GM18508 (cell line): ENCODE data around the gene FMNL2.

Experiments used
- ATAC-seq: cut with Tn5 transposase; IDR thresholded peaks from one replicate; pipeline ENCODE4 v1.9.1; 2021; ENCODE audit warnings: moderate number of reproducible peaks; ENCODE audit not compliant: insufficient read depth, unreplicated experiment

FMNL2 gene

DNA sequence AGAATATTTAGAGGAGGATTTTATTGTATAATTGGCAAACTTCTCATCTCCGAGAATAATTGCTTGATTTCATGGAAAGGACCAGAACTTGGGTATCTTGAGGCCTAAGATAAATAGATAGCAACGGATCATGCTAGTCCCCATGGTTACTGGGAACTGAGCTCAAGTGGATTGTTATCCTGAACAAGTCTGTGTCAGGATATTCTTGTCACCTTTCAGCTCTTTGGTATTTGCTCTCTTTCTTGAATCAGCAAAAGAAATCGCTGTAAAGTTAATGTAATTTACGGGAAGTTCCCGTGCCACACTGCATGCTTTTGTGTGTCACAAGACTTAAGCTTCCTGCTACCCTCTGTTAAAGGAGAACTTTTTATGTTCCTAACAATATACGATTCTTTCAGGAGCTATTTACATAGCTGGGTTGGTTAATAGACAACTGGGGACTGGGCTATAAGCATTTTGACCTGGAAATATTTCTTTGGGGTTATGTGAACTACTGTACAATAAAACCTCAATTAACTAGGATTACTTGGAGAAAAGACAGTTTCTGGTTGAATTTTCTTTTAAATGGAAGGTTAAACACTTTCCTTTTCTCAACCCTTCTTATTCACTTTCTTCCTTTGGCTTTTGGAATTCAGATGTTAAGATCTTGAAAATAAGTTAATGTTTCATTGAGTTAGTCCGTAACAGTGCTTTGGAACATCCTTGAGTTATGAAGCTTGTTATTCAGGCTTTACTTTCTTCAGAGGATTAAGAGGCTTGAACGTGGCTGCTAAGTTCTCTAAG, 151.2 kb downstream of the FMNL2 start:
- no peak for ATAC-seq

DNA sequence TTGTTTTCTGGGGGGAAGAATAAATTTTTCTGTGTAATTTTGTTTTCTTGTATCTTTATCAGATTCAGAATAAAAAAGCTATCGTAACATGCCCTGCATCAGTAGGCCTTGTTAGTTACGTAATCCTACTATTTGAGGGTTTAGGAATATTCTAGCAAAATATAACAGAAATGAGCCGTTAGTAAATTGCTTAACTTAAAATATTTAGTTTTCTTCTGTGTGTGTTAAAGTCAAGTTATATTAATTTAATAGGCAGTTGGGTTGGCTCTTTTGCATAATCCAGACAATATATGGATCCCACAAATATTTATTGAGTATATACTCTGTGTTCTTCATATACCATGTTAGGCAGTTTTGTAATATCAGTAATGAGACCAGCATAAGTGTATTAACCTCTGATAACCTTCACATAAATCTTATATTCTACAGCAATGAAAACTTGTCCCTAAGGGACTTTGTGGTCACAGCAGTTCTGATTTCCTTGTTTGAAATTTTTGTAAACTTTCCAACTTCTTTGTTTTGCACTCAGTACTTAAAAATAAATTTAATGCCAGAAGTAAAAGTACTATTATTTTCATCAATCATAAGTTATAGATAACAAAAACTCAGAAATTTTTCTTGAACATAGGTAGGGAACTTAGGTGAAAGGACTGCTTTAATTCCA, 151.9 kb downstream of the FMNL2 start:
- ATAC-seq, result no peak

DNA sequence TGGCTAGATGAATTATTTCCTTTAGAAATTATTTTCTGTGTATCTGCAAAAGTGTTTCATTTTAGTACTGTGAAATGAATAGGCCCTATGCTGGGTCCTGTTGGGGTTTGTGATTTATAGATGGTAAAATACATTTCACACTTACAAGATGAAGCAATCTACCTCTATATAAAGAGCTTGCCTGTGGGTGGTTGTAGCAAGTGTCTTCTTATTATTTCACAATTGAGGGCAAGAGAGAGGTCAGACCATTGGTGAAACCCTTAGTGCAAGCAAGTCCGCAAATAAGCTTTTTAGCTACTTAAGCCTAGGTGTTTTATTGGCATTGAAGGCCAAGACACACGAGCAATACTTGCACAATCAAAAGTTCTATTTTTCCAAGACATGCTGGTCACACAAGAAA, 153.1 kb downstream of the FMNL2 start:
- ATAC-seq, result no peak

DNA sequence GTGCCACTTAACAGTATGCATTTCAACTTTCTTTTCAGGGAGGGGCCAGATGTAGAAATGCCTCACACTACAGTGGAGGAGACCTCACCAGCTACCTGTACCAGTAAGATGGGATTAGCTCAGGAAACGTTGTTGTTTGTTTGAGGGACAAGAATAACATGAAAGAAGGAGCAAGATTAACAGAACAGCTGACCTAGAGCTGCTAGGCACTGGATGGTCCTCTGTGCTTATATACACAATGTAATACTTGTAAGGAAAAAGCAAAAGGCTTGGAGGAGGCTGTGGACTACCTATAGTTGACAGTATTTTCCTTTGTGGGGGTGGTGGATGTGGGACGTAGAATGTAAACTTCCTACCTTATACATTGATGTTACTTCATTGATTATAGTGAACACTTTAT, 154.4 kb downstream of the FMNL2 start:
- ATAC-seq, result no peak

DNA sequence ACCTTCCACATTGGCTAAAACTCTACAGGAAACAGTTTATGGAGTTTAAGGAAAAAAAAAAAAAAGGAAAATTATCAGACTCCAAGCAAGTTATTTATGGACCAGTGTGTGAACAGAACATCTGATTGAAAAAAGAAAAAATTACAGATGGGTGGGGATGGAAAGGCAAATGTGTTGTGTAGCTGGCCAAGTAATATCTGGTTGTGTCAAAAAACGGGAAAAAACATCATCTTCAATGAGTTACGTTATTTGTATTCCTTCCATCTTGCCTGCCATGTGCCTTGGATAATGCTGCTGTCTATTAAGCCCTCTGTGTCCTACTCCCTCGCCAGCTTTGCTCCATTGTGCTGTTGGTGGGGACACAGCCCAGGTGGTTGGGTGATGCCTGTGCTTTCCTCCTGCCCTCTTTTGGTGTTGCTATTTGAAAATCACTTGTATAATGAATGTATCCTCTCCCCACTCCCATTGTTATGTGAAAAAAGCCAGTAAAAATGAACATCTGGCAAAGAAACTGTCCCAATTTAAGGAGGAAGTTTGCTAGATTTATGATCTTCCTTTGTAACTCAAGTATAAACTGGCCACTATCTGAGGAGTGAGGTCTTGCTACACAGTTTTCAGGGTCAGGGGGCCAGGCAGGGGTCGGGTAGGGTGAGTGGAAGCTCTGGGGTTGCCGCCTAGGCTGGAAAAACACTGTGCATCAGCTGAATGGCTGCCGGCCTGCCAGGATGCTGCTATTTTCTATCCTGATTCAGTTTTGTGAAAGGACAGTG, 155.9 kb downstream of the FMNL2 start:
- no peak for ATAC-seq

DNA sequence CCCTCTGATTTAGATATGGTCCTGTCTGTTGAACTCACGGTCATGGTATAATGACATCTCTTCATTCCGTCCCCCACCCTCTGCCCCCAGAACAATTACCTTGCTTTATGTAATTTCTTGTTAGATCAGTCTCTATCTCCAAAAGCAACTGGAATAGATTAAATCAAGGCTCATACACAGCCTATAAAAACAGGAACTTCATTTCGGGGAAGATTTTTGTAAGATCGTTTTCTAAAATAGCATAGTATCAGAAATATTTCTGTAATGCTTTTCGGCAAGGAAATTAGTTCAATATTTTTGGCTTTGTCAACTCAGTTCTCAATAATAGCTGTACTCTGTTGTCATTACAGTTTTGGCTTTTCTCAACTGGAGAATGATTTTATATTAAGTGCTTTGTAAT, 157.2 kb downstream of the FMNL2 start:
- no peak for ATAC-seq

DNA sequence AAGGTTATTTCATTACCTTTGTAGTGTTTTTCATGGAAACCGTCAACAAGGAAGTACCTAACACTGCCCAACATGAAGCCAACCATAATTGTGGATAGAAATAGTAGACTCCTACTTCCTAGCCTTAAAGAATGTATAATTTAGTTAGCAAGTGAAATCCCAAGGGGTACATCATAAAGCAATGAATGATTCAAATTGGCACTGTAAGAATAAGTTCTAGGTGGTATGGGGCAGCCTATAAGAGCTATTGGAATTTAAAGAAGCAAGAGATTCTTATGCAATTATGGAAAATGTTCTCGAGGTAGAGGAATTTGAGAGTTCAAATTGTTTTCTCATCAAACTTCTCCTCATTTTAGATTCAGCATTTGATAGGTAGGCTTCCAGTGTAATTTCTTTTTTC, 157.9 kb downstream of the FMNL2 start:
- no peak for ATAC-seq

DNA sequence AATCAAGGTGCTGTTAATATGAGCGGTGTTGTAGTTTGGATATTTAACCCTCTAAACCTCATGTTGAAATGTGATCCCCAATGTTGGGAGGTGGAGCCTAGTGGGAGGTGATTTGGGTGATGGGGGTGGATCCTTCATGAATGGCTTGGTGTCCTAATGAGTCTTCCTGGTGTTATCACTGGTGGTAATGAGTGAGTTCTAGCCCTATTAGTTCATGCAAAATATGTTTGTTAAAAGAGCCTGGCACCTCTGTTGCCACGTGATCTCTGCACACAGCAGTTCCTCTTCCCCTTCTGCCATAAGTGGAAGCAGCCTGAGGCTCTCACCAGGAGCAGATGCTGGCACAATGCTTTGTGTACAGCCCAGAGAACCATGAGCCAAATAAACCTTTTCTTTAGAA, 158.4 kb downstream of the FMNL2 start:
- ATAC-seq, result no peak

DNA sequence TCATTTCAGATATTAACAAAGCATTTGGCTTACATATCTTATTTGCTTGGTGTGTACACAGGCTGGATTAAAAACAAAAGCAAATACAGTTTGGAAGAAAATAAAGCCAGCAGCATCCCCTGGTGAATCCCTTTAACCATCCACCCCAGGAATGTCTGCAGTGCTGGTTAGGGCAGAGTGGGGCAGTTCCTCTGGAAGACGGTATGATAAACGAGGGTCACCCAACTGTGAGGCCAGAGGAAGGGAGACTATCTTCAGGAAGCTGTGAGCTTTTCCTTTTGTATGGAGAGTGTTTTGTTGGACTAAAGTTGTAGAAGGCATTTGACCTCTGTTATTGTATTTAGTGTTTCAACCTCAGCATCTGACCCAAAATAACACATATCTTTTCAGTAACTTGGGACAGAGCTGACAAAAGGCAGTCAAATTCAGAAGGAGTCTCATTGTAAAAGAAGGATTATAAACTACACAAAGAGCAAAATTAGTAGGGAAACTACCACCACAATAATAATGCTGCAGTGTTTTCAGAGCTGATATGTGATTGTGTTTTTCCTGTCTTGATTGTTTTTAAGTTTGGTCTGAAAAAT, 159.1 kb downstream of the FMNL2 start:
- ATAC-seq, result no peak

DNA sequence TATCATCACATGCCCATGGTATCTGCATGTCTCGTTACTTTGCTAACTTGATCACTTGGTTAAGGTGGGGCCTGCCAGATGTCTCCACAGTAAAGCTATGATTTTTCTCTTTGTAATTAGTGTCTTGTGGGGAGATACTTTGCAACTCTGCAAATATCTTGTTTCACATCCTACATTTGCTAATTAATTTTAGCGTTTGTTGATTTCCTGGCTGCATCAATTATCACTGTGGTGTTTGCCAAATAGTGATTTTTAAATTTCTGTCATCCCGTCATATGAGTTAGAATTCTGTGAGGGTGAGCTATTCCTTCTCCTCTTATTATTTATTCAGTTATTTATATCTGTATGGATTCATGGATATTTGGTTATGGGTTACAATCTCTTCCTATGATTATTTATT, 161.4 kb downstream of the FMNL2 start:
- no peak for ATAC-seq

DNA sequence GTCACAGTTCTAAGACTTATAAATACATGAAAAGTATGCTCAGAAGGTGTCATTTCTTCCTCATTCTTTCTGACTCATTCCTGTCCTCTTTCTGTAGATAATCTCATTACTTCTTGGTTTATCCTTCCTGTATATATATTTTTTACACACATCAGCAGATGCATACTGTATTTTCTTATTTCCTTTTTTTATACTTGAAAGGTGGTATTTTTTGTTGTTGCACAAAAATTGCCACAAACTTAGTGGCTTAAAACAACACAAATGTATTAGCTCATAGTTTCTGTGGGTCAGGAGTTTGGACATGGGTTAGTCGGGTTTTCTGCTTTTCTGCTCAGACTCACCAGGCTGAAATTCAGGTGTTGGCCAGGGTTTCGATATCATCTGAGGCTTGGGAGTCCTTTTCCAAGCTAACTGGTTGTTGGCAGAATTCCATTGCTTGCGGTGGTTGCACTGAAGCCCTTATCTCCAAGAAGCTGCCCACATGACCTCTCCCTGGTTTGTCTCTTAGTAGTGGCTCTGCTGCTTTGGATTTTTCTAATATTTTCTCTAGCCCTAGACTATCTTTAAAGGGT, 162.6 kb downstream of the FMNL2 start:
- ATAC-seq, result peak; percentile 39

DNA sequence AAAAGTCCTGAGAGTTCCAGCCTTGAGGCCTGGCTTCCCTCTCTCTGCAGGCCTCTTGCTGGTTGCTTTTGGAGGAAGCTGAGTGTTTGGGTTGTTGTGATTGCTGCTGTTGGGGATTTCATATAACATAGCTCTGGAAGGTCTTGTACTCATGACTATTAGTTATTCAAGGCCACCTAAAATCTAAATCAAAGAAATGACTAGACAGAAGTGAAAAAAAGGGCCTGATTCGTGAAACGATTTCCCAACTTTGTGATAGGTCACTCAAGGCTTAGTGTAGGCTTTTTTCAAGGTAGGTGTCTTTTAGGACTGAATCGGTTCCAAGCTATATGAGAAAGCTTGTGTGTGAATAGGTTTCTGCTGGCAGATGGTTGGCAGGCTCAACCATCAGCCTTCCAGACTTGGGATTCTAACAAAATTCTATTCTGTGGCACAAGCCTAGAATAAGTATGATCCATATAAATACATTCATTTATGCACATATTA, 164.4 kb downstream of the FMNL2 start:
- ATAC-seq, result no peak

DNA sequence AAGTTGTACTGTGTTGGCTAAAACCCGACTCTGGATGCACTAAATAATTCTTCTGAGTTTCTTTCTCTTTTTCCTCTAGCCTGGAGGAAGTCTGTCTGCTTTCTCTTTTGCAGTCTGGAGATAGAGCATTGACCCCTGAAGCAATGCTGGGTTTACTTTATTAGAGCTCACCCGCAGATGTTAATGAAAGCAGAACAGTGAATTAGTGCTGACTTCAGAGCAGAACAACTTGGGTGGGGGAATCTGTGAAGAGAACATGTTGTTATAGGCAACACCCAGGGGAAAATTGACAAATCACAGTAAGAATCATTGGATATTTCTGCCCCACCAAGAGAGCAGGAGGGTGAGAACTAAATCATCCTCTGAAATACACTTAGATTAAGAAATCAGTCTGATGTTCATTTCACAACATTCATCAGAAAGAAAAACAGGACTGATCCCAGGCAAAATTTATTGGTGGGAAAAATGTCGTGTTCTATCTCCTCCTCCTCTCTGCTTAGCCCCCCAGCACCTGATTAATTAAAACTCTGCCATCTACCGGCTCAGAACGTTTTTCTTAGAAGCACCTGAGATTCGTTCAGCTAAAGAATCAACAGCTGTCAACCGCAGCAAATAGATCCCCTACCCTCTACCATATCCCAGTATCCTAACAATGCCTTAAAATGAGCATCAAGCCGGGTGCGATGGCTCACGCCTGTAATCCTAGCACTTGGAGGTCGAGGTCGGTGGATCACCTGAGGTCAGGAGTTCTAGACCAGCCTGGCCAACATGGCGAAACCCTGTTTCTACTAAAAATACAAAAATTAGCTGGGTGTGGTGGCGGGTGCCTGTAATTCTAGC, 165.1 kb downstream of the FMNL2 start:
- peak; percentile 63 for ATAC-seq

DNA sequence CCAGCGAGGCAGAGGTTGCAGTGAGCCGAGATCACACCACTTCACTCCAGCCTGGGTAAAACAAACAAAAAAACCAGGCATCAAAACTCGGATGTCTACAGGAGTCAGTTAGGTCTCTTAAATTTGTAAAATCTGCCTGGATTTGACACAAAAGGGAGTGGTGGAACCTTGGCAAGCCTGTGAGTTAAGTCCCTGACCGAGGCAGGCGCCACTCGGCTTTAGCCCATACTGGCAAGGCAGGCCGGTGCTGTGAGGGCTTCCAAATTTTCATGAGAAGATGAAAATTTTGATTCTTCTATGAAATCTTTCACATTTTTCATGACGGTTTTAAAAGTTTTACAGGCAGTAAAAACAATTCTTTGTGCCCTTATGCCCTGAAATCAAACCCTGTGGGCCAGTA, 165.8 kb downstream of the FMNL2 start:
- no peak for ATAC-seq

DNA sequence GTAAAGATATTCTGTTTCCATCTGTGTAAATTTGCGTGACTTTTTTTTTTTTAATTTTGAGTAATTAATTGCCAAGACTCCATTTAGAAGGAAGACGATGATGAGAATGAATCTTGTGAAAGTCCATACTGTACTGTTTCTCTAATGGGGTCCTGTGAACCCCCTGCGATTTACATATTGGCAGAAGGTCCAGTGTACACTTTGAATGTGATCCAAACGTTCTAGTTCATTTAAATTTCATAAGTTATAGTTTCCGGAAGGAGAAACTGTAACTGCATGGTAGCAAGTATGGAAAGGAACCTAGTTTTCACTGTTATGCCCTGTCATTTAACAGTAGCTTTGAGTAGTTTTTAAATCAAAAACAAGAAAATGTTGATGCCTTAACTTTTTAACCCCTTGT, 166.7 kb downstream of the FMNL2 start:
- no peak for ATAC-seq

DNA sequence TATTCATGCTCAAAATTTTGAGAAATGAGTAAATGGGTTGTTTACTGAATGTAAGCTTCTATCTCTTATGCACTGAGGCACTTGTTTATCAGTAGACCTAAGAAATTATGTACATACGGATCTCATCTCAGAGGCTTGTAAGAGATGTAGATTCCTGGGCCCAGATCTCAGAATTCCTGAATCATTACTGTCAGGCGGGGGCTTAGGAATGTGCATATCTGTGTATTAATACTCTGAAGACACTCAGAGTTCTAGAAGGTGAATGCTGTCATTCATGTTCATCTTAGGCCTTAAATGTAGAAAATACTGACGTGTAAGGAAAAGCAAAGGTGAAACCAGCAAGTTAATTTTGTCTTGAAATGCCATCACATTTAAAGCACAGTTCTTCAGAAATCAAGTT, 169.6 kb downstream of the FMNL2 start:
- ATAC-seq, result no peak

DNA sequence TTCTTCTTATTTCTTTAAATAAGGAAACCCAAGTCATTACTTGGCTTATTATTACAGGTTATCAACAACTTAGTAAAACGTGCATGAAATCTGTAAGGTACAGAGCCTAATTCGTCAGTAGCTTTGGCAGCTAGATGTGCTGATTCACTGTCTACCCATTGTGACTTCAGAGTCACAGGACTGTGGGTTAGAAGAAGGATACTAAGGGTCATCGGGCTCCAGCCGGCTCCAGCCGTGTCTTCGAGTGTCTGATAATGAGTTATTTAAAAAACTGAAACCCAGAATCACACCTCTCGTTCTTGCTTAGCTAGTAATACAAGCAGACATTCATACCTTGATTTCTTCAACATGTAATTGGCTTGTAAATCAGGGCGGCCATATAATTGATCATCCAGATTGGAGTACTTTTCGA, 170.5 kb downstream of the FMNL2 start:
- no peak for ATAC-seq

DNA sequence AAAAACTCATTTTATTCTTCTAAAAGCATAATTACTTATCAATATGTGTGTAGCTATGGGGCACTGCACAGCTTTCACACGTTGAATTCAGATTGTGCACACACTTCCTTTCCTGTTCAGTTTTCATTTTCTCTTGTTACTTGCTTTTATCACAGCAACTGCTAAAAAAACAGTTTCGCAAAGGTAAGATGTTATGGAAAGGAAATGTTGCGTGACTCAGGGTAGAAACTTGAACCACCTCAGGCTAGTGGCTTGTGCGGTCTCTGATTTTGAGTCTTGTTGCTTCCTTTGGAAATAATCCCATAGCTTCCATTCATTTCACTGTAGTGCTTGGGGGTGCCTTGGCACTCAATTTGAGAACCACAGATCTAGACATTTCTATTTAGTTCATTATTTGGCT, 171.9 kb downstream of the FMNL2 start:
- ATAC-seq, result peak; percentile 69

DNA sequence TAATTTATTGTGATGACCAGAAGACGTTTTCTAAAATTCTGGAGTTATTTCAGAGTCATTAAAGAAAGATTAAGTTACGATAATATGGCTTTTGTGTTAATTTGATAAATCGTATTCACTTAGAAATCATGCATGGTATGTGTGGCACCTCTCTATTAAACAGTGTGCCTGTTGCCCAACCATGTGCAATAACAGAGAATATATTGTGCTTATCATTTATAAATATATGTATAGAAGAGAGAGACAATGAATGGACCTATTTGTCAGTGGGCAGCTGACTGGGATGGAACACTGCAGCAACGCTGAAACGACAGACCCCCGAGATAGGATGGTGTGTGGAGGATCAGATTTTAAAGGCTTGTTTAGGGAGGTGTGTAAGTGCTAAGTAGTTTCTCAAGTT, 172.9 kb downstream of the FMNL2 start:
- ATAC-seq, result no peak

DNA sequence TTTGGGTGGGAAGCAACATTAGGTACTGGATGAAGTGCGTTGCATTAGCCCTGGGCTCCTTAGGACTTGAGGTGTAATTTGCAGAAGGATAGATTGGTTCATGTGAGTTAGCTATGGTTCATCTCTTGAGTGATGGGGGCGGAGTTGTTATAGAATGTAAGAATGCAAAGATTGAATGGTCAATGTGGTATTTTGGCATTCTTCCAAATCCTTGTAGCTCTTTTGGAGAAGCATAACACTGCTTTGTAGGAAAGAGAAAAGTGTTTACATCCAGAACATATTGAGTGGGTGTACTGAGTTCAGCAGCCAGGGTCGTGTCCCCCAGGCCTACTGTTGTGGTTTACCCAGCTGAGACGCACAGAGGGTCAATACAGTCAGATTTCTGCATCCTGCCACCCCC, 173.5 kb downstream of the FMNL2 start:
- ATAC-seq, result no peak
